Stimulated activated CD4-positive, alpha-beta T cell treated with anti-CD3 and anti-CD28 coated beads, Interleukin-15, amount 100 ng/mL, for 24 hours (primary cell): Measurements from ENCODE around the gene CRIP3.
A peak's percentile ranks its signal among the peaks of the same experiment; 100 is the strongest.

Experiments used
- DNase-seq: peaks from one replicate; pipeline ENCODE4 v3.0.0-alpha.2; 2020

The CRIP3 gene

GRCh38 chr6:43286980-43287716, 21.5 kb downstream of the CRIP3 start:
- DNase-seq = no peak

GRCh38 chr6:43286456-43286979, 22.1 kb downstream of the CRIP3 start:
- no peak for DNase-seq

GRCh38 chr6:43285832-43286231, 22.8 kb downstream of the CRIP3 start:
- DNase-seq = no peak

GRCh38 chr6:43284991-43285781, 23.4 kb downstream of the CRIP3 start:
- DNase-seq = no peak

- DNase-seq = no peak
These were observed 24.7 kb downstream of the CRIP3 start for GRCh38 chr6:43283905-43284304.

- no peak for DNase-seq
These were observed 25.1 kb downstream of the CRIP3 start for GRCh38 chr6:43283514-43283901.

- DNase-seq = no peak
These were observed 25.8 kb downstream of the CRIP3 start for GRCh38 chr6:43282636-43283513.

GRCh38 chr6:43282060-43282459, 26.6 kb downstream of the CRIP3 start:
- DNase-seq = no peak

- DNase-seq = no peak
These were observed 28.4 kb downstream of the CRIP3 start for GRCh38 chr6:43280234-43280633.

GRCh38 chr6:43278524-43279078, 30.0 kb downstream of the CRIP3 start:
- no peak for DNase-seq

- DNase-seq = no peak
These were observed 30.7 kb downstream of the CRIP3 start for GRCh38 chr6:43277643-43278523.

GRCh38 chr6:43277306-43277642, 31.4 kb downstream of the CRIP3 start:
- DNase-seq = no peak

- DNase-seq = no peak
These were observed 31.9 kb downstream of the CRIP3 start for GRCh38 chr6:43276577-43277305.

- peak; percentile 50 for DNase-seq
These were observed 32.6 kb downstream of the CRIP3 start for GRCh38 chr6:43275801-43276576.

GRCh38 chr6:43274916-43275597, 33.6 kb downstream of the CRIP3 start:
- peak; percentile 52 for DNase-seq

GRCh38 chr6:43274127-43274915, 34.3 kb downstream of the CRIP3 start:
- no peak for DNase-seq

- no peak for DNase-seq
These were observed 34.9 kb downstream of the CRIP3 start for GRCh38 chr6:43273707-43274106.

GRCh38 chr6:43271944-43272343, 36.7 kb downstream of the CRIP3 start:
- no peak for DNase-seq
